Endodermal cell (in vitro differentiated cells): ENCODE measurements around the gene FMR1. TPM values are rescaled to one million over a fixed set of nuclear protein-coding genes. Genes with fewer than 3 reads are reported as not detected.

ENCODE experiments used
- DNase-seq: peaks from one replicate; pipeline ENCODE4 v3.0.0-alpha.2; 2017
- H3K27ac ChIP-seq: 2 replicates; pipeline ENCODE4 v1.5.1; 2013; ENCODE audit warnings: mild to moderate bottlenecking, low read depth, low read length, moderate library complexity
- H3K27me3 ChIP-seq: 2 replicates; pipeline ENCODE4 v1.6.1; 2013; ENCODE audit warnings: mild to moderate bottlenecking, low read length, moderate library complexity; ENCODE audit not compliant: insufficient read depth, control insufficient read depth, poor library complexity, severe bottlenecking
- H3K36me3 ChIP-seq: 2 replicates; pipeline ENCODE4 v1.7.0; 2013; ENCODE audit warnings: mild to moderate bottlenecking, low read length, moderate library complexity; ENCODE audit not compliant: control insufficient read depth, insufficient read depth
- H3K4me1 ChIP-seq: one replicate; pipeline ENCODE4 v1.7.0; 2013; ENCODE audit warnings: low read length; ENCODE audit not compliant: control insufficient read depth, insufficient read depth
- H3K4me3 ChIP-seq: 2 replicates; pipeline ENCODE4 v1.5.1; 2013; ENCODE audit warnings: mild to moderate bottlenecking, low read length, moderate library complexity
- H3K9ac ChIP-seq: 2 replicates; pipeline ENCODE4 v1.6.1; 2013; ENCODE audit warnings: mild to moderate bottlenecking, low read length, moderate library complexity; ENCODE audit not compliant: poor library complexity, severe bottlenecking; ENCODE audit errors: extremely low read depth
- H3K9me3 ChIP-seq: 2 replicates; pipeline ENCODE4 v1.6.1; 2013; ENCODE audit warnings: mild to moderate bottlenecking, low read length, moderate library complexity; ENCODE audit not compliant: control insufficient read depth
- H3K27ac Mint-ChIP-seq: 2 replicates; pipeline ENCODE4 v1.8.0; 2020; ENCODE audit warnings: mixed read lengths
- H3K27me3 Mint-ChIP-seq: 2 replicates; pipeline ENCODE4 v1.8.0; 2021; ENCODE audit warnings: mild to moderate bottlenecking, mixed read lengths; ENCODE audit not compliant: insufficient read depth
- H3K36me3 Mint-ChIP-seq: 2 replicates; pipeline ENCODE4 v1.8.0; 2020; ENCODE audit warnings: low read depth, mixed read lengths
- H3K4me1 Mint-ChIP-seq: 2 replicates; pipeline ENCODE4 v1.8.0; 2020; ENCODE audit warnings: mixed read lengths
- H3K4me3 Mint-ChIP-seq: 2 replicates; pipeline ENCODE4 v1.8.0; 2020; ENCODE audit warnings: mild to moderate bottlenecking, moderate library complexity, mixed read lengths
- H3K9me3 Mint-ChIP-seq: 2 replicates; pipeline ENCODE4 v1.8.0; 2020; ENCODE audit warnings: mild to moderate bottlenecking, mixed read lengths
- CTCF ChIP-seq: fragments of 200-600 bp; sonication (generic); conservative IDR thresholded peaks from 2 replicates; pipeline ENCODE4 v1.5.0; 2021; ENCODE audit warnings: antibody characterized with exemption, mild to moderate bottlenecking
- WGBS, 2 experiments: methylation state at CpG; one replicate each; pipeline versions ENCODE4 v1.1.5 to v1.1.7; 2013; ENCODE audit warnings: missing lambda C conversion rate in 2 of 2, mixed read lengths in 1 of 2; ENCODE audit not compliant: insufficient coverage in 1 of 2, insufficient read length in 1 of 2; 5-methylcytosine and 5-hydroxymethylcytosine counted together
- long read RNA-seq, 4 experiments: library from polyadenylated mRNA in 2 of 4; library from RNA in 1 of 4; library from capped mRNA in 1 of 4; stranded (forward) in 3 of 4; unstranded in 1 of 4; transcript quantifications; one replicate each; pipeline ENCODE4 v2.0.0, GENCODE V29; 2020 to 2021; ENCODE audit warnings: inconsistent platforms in 1 of 4
- polyA plus RNA-seq, 2 experiments: library from polyadenylated mRNA; stranded (reverse); fragments of 50-300 nt; gene quantifications; one replicate each; pipeline ENCODE4 v1.2.3, GENCODE V29; 2013
- total RNA-seq, 2 donors: library from RNA; stranded (reverse); fragmentation: NEBNext Ultra II Directional in 1 of 2; extraction: Animal tissue kit (Norgen Biotek cat#: 25700) in 1 of 2; gene quantifications; 2 replicates in 1 of 2; 3 replicates in 1 of 2; pipeline ENCODE4 v1.2.1, GENCODE V29; 2021

FMR1 gene
- 10 to 100 TPM; 55.4 to 59.1 TPM for total RNA-seq
- 49.0 TPM for polyA plus RNA-seq (2013, experiment 1 of 2)
- polyA plus RNA-seq (2013, experiment 2 of 2) = 43.7 TPM
- long read RNA-seq, experiment 1, partial matches to known transcripts = 3 of 16 reads
- long read RNA-seq, experiment 1, other reads (novel, unspliced or antisense) = 13 of 16 reads
- long read RNA-seq, experiment 2, full-length matches to known transcripts = 34 of 95 reads
- long read RNA-seq, experiment 2, partial matches to known transcripts = 13 of 95 reads
- long read RNA-seq, experiment 2, other reads (novel, unspliced or antisense) = 48 of 95 reads
- long read RNA-seq, experiment 3, full-length matches to known transcripts = 3 of 15 reads
- long read RNA-seq, experiment 3, partial matches to known transcripts = 3 of 15 reads
- long read RNA-seq, experiment 3, other reads (novel, unspliced or antisense) = 9 of 15 reads
- long read RNA-seq, experiment 4, full-length matches to known transcripts = 1 of 11 reads
- long read RNA-seq, experiment 4, partial matches to known transcripts = 8 of 11 reads
- long read RNA-seq, experiment 4, other reads (novel, unspliced or antisense) = 2 of 11 reads

GRCh38 chrX:147911192-147912022, at the start of gene FMR1:
Gene FMR1, plus strand, starts transcription at chrX:147911919. Its CDS starts 261 bp downstream, at chrX:147912180.
- H3K27me3 Mint-ChIP-seq = no peaks in the 10 kb centered on the region
- Histone ChIP-seq H3K4me1 (no peaks in the 10 kb centered on the region), H3K4me3 (peak within 1 kb of the TSS; percentile 88), H3K27me3 (no peaks in the 10 kb centered on the region), H3K9ac (peak within 1 kb of the TSS; percentile 77), H3K27ac (peak within 1 kb of the TSS; percentile 86), H3K9me3 (no peaks in the 10 kb centered on the region), H3K36me3 (no peaks in the 10 kb centered on the region)
- TF ChIP-seq CTCF = no peak
- H3K4me1 Mint-ChIP-seq = peaks cover 15% of the 10 kb centered on the region
- WGBS, 2 experiments = 11% methylated on average over 61 of the region's 66 CpGs; no CpG with 5 or more reads in 1 of the 2 experiments
- peak within 1 kb of the TSS; percentile 93 for H3K4me3 Mint-ChIP-seq
- peak; percentile 93 for DNase-seq
- H3K9me3 Mint-ChIP-seq = peaks cover 42% of the 10 kb centered on the region
- no peaks in the 10 kb centered on the region for H3K36me3 Mint-ChIP-seq
- H3K27ac Mint-ChIP-seq = peak within 1 kb of the TSS; percentile 95

GRCh38 chrX:147875866-147876596, 35.7 kb upstream of the FMR1 start:
- Histone ChIP-seq H3K9ac (no peak overlapping the region), H3K4me3 (no peak overlapping the region), H3K4me1 (no peaks in the 10 kb centered on the region), H3K27ac (no peak overlapping the region), H3K27me3 (no peaks in the 10 kb centered on the region), H3K36me3 (no peaks in the 10 kb centered on the region), H3K9me3 (no peaks in the 10 kb centered on the region)
- peaks cover 55% of the 10 kb centered on the region for H3K9me3 Mint-ChIP-seq
- 84% methylated on average over 6 of the region's 7 CpGs; no CpG with 5 or more reads in 1 of the 2 experiments for WGBS, 2 experiments
- TF ChIP-seq CTCF = no peak
- H3K27ac Mint-ChIP-seq = no peak overlapping the region
- H3K4me3 Mint-ChIP-seq = no peak overlapping the region
- no peak for DNase-seq
- peaks cover 3% of the 10 kb centered on the region for H3K27me3 Mint-ChIP-seq
- H3K36me3 Mint-ChIP-seq = no peaks in the 10 kb centered on the region
- H3K4me1 Mint-ChIP-seq = no peaks in the 10 kb centered on the region
